Activated CD8-positive, alpha-beta memory T cell treated with anti-CD3 and anti-CD28 coated beads, Interleukin-2, amount 50 U/mL, for 1 hour (primary cell): ENCODE data around the gene ANO5.

Experiments
- DNase-seq: peaks from one replicate; pipeline ENCODE4 v3.0.0-alpha.2; 2020; ENCODE audit errors: extremely low read depth

The ANO5 gene

GRCh38 chr11:22331771-22332170, 138.9 kb downstream of the ANO5 start:
- no peak for DNase-seq
